ENCODE data around the gene GLI3.

Gene GLI3

DNA sequence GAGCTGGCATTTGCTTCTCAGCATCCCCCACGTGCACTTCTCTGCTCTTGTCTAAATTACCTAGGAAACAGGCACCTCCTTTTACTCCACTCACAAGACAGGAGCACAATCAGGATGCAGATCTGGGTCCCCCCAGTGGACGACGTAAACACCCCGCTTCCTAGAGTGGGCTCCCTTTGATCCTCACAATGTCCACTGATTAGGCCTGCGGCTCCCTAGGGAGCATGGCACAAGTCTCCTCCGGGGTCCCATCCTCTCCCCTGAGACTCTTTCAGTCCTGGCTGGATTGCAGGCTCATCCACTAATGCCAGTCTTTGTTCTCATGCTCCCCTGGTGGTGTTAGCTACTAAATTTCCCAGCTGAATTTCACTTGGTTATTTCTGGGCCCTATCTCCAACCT, 98.3 kb downstream of the GLI3 start:
- H3K9me3 ChIP-seq (ENCODE audit: control insufficient read depth, insufficient read depth, low read depth, low read length) = no peaks in the 10 kb centered on the region
- POLR2A ChIA-PET = no interaction called here
- H3K36me3 ChIP-seq (ENCODE audit: control insufficient read depth in 2 of 2, insufficient read depth in 1 of 2, low read length in 2 of 2) = peaks cover 0 to 3% of the 10 kb centered on the region in 2 experiments; a peak in 1 of 3 replicates
- no peak overlapping the region for H3K27ac ChIP-seq (ENCODE audit: extremely low read depth, low read depth, low read length)
- no peak for TF ChIP-seq ZBTB49 (tag by site-specific recombination; IDR thresholded peaks at IDR 0.05; ENCODE audit: low read depth)
- TF ChIP-seq REST (tag by site-specific recombination; IDR thresholded peaks at IDR 0.05) = no peak
- no peak for TF ChIP-seq ZNF596 (tag by site-specific recombination; IDR thresholded peaks at IDR 0.05)
- peak; percentile 94 for TF ChIP-seq ZIC2 (tag by site-specific recombination; IDR thresholded peaks at IDR 0.05)
- TF ChIP-seq ZNF670 (tag by site-specific recombination; IDR thresholded peaks at IDR 0.05; ENCODE audit: low read depth) = no peak
- TF ChIP-seq ZNF423 (tag by site-specific recombination; IDR thresholded peaks at IDR 0.05) = 0 out of 2 replicates have a peak, but pooled peaks have one; percentile 28
- TF ChIP-seq ZBTB17 (tag by site-specific recombination; IDR thresholded peaks at IDR 0.05) = 0 out of 2 replicates have a peak, but pooled peaks have one; percentile 34
- TF ChIP-seq ZBTB44 (tag by site-specific recombination; IDR thresholded peaks at IDR 0.05) = no peak
- TF ChIP-seq OVOL3 (tag by site-specific recombination; IDR thresholded peaks at IDR 0.05) = no peak
- TF ChIP-seq, protein P1, sequence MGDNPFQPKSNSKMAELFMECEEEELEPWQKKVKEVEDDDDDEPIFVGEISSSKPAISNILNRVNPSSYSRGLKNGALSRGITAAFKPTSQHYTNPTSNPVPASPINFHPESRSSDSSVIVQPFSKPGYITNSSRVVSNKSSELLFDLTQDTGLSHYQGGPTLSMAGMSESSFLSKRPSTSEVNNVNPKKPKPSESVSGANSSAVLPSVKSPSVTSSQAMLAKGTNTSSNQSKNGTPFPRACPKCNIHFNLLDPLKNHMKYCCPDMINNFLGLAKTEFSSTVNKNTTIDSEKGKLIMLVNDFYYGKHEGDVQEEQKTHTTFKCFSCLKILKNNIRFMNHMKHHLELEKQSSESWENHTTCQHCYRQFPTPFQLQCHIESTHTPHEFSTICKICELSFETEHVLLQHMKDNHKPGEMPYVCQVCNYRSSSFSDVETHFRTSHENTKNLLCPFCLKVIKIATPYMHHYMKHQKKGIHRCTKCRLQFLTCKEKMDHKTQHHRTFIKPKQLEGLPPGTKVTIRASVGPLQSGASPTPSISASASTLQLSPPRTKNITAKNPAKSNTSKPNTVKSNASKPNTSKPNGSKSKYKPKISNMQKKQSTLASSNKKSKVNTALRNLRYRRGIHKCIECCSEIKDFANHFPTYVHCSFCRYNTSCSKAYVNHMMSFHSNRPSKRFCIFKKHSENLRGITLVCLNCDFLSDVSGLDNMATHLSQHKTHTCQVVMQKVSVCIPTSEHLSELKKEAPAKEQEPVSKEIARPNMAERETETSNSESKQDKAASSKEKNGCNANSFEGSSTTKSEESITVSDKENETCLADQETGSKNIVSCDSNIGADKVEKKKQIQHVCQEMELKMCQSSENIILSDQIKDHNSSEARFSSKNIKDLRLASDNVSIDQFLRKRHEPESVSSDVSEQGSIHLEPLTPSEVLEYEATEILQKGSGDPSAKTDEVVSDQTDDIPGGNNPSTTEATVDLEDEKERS (tag by site-specific recombination; IDR thresholded peaks at IDR 0.05) = no peak
- no peak for TF ChIP-seq ZNF48 (tag by site-specific recombination; IDR thresholded peaks at IDR 0.05)
- TF ChIP-seq ZNF585B (tag by site-specific recombination; IDR thresholded peaks at IDR 0.05) = no peak
- no peak for TF ChIP-seq MEIS1 (CRISPR knock-in tag; IDR thresholded peaks at IDR 0.05; ENCODE audit: borderline replicate concordance)
- no peak for TF ChIP-seq ZNF561 (tag by site-specific recombination; IDR thresholded peaks at IDR 0.05; ENCODE audit: borderline replicate concordance)
- H3K4me1 ChIP-seq (ENCODE audit: control insufficient read depth, insufficient read depth, low read length) = peaks cover 23% of the 10 kb centered on the region
- no peak overlapping the region for H3K4me3 ChIP-seq (ENCODE audit: low read depth, low read length)
- CTCF ChIA-PET = interaction anchor here (0.5 to 2.1 kb wide), 3 partner anchors 9 to 199 kb away, joined by 4 read pairs; no protein-coding TSS in a partner anchor

DNA sequence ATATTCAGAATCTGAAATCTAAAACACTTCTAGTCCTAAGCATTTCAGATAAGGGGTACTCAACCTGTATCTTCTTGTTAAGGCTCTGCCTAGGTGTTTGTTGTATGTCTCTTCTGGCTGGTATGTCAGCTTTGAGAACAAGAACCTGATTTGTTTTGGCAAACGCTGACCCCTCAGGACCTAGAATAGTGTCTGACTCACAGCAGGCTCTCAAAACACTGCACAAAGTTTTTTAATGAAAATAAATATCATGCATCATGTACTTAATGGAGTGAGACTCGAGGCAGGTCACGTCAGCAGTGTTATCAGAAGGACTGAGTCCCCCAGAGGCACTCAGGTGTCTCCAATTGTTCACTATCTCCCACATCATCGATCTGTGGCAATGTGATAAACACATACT, 99.1 kb downstream of the GLI3 start:
- Histone ChIP-seq H3K9me3 (ENCODE audit: control insufficient read depth, insufficient read depth, low read depth, low read length) (no peaks in the 10 kb centered on the region), H3K4me3 (ENCODE audit: low read depth, low read length) (no peak overlapping the region), H3K4me1 (ENCODE audit: control insufficient read depth, insufficient read depth, low read length) (peaks cover 25% of the 10 kb centered on the region), H3K27ac (ENCODE audit: extremely low read depth, low read depth, low read length) (no peak overlapping the region), H3K36me3 (ENCODE audit: control insufficient read depth in 2 of 2, insufficient read depth in 1 of 2, low read length in 2 of 2) (peaks cover 0 to 3% of the 10 kb centered on the region in 2 experiments; a peak in 1 of 3 replicates)
- TF ChIP-seq, protein P2, sequence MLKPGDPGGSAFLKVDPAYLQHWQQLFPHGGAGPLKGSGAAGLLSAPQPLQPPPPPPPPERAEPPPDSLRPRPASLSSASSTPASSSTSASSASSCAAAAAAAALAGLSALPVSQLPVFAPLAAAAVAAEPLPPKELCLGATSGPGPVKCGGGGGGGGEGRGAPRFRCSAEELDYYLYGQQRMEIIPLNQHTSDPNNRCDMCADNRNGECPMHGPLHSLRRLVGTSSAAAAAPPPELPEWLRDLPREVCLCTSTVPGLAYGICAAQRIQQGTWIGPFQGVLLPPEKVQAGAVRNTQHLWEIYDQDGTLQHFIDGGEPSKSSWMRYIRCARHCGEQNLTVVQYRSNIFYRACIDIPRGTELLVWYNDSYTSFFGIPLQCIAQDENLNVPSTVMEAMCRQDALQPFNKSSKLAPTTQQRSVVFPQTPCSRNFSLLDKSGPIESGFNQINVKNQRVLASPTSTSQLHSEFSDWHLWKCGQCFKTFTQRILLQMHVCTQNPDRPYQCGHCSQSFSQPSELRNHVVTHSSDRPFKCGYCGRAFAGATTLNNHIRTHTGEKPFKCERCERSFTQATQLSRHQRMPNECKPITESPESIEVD (tag by site-specific recombination; IDR thresholded peaks at IDR 0.05) = peak; percentile 44; the same call in 1 of the 2 replicates
- TF ChIP-seq ZNF132 (tag by site-specific recombination; IDR thresholded peaks at IDR 0.05; ENCODE audit: borderline replicate concordance) (no peak), GLI4 (tag by site-specific recombination; IDR thresholded peaks at IDR 0.05) (no peak), ZNF558 (tag by site-specific recombination; IDR thresholded peaks at IDR 0.05) (no peak), TRIM28 (IDR thresholded peaks at IDR 0.05; ENCODE audit: borderline replicate concordance, low read length) (peak; percentile 13; the same call in 1 of the 2 replicates), ZNF629 (tag by site-specific recombination; IDR thresholded peaks at IDR 0.05) (peak; percentile 28; the same call in 1 of the 2 replicates)
- POLR2A ChIA-PET = no interaction called here
- CTCF ChIA-PET = interaction anchor here (0.6 to 1.2 kb wide), 2 partner anchors 158 kb away, joined by 3 read pairs; no protein-coding TSS in a partner anchor
